GM10266 (cell line): ENCODE results near the gene HECTD1.

Experiments
- DNase-seq: peaks from one replicate; pipeline ENCODE4 v3.0.0; 2012; ENCODE audit errors: extremely low spot score
- TF ChIP-seq, protein P1 (sequence below): IDR thresholded peaks from 2 replicates; pipeline ENCODE4 v1.5.1; 2012; ENCODE audit warnings: mild to moderate bottlenecking, low read depth; ENCODE audit not compliant: control insufficient read depth, insufficient read depth; ENCODE audit errors: missing control alignments

Gene HECTD1

DNA sequence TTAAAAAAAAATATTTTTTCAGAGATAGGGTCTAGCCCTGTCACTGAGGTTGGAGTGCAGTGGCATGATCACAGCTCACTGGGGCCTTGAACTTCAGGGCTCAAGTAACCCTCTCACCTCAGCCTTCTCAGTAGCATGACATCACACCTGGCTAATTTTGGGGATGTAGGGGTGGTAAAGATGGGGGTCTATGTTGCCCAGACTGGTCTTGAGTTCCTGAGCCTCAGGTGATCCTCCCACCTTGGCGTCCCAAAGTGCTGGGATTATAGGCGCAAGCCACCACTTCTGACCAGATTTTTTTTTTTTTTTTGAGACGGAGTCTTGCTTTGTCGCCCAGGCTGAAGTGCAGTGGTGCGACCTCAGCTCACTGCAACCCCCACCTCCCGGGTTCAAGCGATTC lies 80.9 kb downstream of the HECTD1 start:
- DNase-seq: no peak
- TF ChIP-seq, protein P1, sequence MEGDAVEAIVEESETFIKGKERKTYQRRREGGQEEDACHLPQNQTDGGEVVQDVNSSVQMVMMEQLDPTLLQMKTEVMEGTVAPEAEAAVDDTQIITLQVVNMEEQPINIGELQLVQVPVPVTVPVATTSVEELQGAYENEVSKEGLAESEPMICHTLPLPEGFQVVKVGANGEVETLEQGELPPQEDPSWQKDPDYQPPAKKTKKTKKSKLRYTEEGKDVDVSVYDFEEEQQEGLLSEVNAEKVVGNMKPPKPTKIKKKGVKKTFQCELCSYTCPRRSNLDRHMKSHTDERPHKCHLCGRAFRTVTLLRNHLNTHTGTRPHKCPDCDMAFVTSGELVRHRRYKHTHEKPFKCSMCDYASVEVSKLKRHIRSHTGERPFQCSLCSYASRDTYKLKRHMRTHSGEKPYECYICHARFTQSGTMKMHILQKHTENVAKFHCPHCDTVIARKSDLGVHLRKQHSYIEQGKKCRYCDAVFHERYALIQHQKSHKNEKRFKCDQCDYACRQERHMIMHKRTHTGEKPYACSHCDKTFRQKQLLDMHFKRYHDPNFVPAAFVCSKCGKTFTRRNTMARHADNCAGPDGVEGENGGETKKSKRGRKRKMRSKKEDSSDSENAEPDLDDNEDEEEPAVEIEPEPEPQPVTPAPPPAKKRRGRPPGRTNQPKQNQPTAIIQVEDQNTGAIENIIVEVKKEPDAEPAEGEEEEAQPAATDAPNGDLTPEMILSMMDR: no peak

DNA sequence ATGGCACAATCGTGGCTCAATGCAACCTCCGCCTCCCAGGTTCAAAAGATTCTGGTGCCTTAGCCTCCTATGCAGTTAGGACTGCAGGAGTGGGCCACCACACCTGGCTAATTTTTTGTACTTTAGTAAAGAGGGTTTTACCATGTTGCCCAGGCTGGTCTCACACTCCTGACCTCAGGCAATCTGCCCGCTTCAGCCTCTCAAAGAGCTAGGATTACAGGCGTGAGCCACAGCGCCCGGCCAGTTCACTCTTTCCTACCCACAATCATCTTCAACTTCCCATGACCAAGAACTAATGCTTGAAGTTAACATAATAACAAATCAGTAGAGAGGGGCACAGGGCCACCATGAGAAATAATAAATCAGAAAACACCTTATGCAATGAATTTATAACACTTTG lies 82.4 kb downstream of the HECTD1 start:
- no peak for DNase-seq
- TF ChIP-seq, protein P1: no peak

DNA sequence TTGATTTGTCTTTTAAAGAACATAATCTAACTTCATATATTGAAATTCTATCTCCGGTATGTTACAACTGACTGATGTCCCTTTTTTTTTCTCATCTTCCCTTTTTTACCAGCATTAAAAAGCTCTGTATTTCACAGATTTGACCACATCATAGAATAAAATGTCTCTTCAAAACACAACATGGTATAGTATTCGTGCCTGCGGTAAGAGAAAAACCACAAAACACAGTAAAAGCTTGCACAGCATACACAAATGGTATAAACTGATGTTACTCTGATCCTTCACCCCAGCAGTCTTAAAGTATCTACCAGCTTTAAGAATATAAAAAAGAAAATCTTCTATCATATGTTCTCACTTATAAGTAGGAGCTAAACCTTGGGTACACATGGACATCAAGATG lies 83.4 kb downstream of the HECTD1 start:
- TF ChIP-seq, protein P1: no peak
- DNase-seq: no peak

DNA sequence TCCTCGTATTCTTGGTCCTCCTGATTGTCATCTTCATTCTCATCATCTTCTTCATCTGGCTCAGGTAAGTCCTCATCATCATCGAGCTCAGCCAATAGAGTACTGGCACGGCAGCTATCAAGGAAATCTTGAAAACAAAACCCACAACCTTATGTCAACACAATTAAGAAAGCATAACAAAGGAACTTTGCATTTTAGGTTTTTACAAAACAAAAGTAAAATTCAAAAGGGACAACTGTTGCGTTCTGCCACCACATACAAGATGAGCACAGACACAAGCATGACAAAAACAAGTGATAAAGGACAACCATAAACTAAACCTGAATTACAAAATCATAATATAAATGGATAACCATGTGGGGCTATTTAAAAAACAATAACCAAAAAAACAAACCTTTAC lies 84.7 kb downstream of the HECTD1 start:
- TF ChIP-seq, protein P1: no peak
- DNase-seq: no peak

DNA sequence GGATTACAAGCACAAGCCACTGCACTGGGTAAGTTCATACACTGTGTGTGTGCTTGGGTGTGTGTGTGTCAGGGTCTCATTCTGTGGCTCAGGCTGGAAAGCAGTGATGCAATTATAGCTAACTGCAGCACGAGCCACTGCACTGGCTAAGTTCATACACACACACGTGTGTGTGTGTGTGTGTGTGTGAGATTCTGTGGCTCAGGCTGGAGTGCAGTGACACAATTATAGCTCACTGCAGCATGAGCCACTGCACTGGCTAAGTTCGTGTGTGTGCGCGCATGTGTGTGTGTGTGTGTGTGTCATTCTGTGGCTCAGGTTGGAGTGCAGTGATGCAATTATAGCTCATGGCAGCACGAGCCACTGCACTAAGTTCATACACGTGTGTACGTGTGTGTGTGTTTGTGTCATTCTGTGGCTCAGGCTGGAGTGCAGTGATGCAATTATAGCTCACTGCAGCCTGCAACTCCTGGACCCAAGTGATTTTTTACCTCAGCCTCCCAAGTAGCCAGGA lies 85.4 kb downstream of the HECTD1 start:
- TF ChIP-seq, protein P1: no peak
- no peak for DNase-seq

DNA sequence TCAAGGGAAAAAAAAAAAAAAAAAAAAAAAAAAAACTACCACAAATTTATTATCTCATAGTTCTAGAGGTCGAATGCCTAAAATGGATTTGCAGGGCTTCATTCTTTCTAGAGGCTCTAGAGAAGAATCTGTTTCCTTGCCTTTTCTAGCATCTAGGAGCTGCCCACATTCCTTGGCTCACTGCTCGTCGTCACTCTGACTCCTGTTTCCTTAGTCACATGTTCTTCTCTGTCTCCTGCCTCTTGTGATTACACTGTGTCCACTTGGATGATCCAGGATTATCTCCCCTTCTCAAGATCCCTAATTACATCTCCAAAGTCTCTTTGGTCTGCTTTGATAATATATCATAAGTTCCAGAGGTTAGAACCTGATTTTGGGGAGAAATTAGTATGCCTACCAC lies 88.7 kb downstream of the HECTD1 start:
- TF ChIP-seq, protein P1: no peak
- DNase-seq: no peak

DNA sequence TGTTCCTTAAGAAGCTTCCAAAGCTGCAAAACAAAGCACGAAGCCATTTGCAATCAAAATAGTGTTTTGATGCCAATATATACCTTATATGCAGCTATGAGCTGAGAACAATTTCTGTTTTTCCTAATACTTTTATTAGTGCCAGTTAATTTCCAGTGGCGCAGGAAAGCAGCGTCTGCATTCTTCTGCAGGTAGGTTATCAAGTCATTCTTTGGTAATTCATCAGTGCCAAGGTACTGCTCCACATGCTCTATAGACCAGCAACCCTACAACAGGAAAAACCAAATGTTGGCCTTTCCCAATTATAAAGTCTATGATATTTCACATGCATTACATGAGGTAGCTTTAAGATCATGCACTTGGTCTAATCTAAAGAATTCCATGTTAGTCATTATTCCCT lies 93.8 kb downstream of the HECTD1 start:
- TF ChIP-seq, protein P1: no peak
- no peak for DNase-seq
